ENCODE measurements around the gene FHIT.

Gene FHIT

DNA sequence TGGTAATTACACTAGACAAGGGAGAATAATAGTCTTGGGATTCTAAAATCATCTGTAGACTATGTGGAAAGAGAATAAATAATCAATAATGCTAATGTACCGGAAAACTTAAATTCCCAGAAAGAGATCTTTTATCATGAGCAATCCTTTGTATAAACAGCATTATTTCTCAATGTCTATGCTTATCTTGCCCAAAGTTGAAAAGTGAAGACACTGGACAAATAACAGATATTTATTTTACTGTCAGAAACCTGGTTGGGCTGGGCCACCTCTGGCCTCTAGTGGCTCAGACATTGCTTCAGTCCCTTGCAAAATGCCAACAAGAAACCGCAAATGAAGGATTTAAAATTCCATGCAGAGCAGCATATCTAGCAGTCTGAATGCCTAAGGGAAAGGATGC lies 409.9 kb downstream of the FHIT start:
- no peak for DNase-seq (ENCODE audit: low read depth, low spot score)

DNA sequence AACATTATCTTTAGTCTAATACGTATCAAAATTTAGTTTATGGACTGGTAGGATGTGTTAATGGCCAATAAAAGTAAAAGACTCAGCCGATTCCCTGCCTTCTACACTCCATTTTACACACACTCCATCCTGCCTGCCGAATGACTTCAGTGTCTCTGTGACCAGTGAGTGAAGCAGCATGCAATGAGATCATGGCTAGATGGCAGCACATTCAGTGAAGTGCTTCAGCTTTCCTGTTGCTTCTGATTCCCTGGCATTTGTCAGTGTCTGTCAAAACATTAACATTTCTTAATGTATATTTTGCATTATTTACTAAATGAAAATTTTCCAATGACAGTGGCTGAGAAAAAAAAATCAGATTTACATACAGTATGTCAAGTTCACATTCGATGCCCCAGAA lies 412.0 kb downstream of the FHIT start:
- DNase-seq (ENCODE audit: low read depth, low spot score) = no peak

DNA sequence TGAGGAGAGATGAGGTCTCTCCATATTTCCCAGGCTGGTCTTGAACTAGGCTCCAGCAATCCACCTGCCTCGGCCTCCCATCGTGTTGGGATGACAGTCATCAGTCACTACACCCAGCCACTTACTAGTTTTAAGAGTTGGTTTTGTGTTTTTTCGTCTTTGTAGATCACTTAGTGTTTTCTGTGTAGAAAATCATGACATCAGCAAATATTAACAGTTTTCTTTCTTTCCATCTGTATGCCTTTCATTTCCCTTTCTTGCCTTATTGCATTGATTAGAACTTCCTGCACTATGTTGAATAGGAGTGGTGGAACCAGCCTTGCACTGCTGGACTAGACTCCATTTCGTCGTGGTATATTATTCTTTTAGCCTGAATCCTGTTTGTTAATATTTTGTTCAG lies 415.5 kb downstream of the FHIT start:
- no peak for DNase-seq (ENCODE audit: low read depth, low spot score)

DNA sequence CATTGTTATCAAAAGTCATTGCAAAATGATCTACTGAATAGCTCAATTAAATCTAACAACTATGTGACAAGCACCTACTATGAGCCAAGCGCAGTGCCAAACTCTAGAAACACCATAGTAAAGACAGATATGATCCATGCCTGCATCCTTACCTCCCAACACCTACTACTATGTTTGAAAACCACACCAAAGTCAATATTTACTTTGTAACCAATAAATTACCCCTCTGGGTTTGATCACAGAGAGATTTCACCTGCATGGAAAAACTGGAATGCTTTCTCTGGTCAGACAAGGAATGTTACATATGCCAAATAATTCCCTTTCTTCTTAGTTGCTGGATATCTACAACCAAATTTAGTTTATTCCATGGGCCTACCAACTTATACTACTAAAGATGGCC lies 422.2 kb downstream of the FHIT start:
- no peak for DNase-seq (ENCODE audit: low read depth, low spot score)

DNA sequence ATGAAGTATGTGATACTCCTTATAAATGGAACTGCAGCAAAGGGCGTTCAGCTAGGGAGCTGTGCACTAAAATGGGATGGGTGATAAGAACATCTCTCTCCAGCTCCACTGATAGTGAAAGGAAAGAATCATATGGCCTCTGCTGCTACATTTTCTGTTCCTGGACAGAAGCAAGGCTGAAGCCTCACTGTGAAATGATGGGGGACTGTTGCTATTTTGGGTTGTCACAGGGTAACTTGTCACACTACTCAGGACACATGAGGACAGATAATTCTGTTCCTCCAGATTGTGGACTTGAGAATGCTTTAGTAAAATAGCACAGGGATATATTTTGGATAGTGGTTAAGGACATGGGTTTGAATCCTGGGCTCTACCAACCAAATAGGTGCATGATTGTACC lies 423.6 kb downstream of the FHIT start:
- DNase-seq (ENCODE audit: low read depth, low spot score) = no peak

DNA sequence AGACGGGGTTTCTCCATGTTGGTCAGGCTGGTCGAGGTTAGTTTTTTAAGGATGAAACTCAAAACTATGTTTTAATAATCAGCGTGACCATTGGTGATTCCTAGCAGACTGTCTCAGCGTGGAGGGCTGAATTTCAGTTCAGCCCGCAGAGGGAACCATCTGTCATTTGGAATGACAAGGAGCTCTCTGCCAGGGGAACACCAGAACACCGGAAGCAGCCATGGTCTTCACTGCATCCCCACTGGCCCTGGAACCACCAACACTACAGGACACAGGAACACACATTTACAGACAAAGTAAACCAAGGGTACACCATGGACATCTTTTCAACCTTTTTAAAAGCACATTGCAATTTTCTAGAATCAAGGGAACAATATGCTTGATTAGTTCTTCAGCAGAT lies 424.7 kb downstream of the FHIT start:
- no peak for DNase-seq (ENCODE audit: low read depth, low spot score)

DNA sequence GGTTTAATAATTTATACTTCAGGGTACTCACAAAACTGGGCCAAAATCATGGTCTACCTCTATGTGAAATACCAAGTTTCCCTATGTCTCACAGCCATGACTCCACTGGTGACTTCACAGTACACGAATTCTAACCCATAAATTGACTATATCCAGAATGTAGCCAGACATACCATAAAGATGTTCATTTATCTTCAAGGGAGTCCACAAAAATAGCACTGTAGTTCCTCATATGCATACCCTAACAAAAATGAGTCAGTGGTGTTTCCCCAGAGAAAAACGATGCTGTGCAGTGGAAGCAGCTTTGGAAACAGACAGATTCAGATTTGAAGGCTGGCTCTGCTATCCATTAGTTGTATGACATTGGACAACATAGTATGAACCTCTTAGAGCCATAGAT lies 438.8 kb downstream of the FHIT start:
- DNase-seq (ENCODE audit: low read depth, low spot score) = no peak

DNA sequence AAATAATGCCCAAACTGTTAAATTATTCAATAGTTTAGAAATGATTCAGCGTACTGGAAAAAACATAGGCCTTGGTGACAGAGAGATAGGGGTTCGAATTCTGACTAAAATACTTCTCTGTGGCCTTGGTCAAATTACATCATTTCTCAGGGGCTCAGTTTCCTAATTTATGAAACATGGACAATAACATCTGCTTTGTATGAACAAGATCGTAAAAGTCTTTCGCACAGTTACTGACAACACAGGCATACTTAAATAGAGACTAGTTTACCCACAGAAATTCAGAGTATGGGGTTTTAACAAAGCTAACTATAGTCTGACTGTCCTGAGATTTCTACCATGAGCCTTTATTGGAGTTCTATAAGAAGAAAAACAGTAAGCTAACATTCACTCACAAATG lies 440.4 kb downstream of the FHIT start:
- no peak for DNase-seq (ENCODE audit: low read depth, low spot score)

DNA sequence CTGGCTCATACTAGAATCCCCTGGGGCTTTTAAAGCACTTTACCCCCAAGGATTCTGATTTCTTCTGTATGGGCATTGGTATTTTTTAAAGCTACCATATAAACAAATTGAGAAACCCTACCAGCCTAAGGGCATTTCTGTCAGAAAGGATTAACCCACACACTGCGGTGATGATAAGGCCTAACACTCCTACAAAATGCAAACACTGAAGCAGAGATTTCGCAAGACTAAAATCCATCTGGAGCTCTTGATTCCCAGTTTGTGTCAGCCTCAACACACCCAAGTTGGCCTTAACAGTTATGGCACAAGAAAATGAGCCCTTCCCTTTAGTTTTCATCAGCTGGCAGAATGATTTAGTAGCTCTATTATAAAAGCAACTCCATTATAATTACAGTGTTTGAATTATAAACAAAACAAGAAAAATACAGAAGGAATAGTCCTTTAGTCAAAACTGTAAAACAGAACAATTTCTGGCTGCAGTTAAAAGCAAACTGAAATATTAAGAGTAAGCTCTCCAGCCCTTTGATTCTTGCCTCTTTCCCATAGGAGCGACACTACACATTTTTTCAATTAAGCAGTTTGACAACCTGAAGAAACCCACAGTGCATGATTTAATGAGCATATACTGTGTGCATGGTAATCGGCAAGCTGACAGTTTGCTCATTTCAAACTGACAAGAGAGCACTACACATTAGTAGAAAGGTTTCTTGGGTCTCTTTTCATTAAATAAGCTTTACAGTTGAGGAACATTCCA lies 441.2 kb downstream of the FHIT start:
- DNase-seq (ENCODE audit: low read depth, low spot score) = peak; percentile 47

DNA sequence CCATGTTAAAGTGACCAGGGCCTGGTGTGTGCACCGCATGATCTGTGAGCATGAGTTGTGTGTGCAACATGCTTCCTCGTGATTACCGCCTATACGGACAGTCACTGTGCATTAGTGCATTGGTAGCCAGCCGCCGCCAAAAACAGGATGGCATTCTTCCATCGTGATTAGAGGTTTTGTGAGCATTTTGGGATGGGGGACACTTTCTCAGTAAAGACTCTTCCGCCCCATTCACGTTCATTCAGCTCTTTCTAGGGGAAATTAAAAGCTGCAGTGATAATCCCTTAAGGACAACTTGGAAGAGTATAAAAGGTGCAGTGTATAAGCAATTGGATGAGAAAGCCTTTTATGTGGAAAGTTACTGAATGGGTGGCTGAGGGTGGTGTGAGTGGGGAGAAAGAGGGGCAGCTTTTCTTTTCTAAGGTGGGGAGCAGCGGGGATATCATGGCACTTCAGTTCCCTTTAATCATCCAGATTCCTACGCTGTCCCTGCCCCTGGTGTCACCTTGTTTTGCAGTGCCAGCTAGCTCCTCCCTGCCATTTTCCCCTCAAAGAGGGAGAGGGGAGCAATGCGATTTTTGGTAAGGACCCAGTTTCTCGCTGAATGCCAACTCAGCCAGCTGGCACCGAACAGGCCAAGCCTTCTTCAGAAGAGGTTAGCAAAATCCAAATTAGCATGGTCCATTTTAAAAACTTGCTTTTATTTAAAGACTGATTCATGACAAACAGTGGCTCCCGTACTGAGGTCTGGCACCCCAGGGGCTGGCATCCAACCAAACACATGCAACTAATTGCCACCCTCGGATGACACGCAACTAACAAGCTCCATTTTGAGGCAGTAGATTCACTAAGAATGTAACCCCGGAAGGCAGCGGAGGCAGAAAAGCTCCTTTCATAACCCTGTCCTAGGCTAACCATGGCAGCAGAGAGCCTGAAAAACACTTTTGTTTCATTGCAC lies 447.8 kb downstream of the FHIT start:
- no peak for DNase-seq (ENCODE audit: low read depth, low spot score)

DNA sequence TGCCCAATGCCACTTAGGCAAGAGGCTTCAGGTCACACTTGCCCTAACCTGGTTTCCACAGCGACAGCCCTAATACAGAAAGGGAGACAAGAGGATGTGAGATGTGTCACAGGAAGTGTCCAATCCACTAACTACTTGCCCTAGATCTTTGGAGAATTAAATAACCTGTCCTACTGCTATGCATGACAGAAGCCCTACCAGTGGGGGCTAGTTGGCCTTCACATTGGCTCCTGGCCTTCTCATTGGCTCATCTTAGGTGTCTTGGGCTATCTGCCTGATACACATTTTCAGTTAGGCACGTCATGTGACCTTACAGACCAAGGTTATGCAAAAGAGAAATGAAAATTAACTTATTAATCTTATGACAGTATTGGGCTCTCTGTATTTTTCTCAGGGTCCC lies 449.9 kb downstream of the FHIT start:
- DNase-seq (ENCODE audit: low read depth, low spot score) = no peak

DNA sequence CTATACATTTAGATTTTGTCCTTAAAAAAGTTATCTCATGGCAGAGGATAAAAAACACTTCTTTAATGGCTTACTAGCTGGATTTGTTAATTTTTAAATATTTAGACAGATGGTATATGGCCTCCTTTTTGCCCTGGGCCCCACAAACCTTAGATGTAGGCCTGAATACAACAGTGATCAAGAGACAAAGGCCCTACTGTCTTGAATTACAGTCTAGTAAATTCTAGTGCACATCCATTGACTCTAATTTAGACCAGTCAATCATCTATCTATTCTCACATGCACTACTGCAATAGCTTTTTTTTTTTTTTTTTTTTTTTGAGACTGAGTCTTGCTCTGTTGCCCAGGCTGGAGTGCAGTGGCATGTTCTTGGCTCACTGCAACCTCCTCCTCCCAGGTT lies 452.8 kb downstream of the FHIT start:
- DNase-seq (ENCODE audit: low read depth, low spot score) = no peak

DNA sequence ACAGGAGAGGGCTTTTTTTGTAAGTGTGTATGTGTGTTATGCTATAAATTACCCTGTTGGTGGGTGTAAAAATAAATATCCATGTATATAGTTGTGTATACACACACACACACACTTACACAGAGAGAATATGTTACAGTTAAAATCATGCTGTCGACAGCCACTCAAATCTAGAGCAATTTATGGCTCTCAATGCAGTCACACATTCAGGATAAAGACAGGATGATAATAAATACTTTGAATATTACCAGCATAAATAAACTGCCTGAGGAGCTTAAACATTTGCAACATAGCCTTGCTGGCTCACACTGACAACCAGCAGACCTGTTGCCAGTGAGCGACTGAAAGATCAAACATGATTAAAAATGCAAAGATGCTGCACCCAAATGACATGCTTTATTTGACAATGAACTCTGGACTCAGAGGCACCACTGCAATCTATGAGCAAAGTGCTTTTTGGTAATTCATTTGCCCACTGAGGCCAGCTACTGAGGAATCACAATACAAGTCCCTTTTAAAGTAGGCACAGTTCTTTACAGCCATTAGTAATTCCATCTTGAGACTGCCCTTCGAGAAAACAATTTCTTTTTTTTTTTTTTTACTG lies 458.9 kb downstream of the FHIT start:
- no peak for DNase-seq (ENCODE audit: low read depth, low spot score)

DNA sequence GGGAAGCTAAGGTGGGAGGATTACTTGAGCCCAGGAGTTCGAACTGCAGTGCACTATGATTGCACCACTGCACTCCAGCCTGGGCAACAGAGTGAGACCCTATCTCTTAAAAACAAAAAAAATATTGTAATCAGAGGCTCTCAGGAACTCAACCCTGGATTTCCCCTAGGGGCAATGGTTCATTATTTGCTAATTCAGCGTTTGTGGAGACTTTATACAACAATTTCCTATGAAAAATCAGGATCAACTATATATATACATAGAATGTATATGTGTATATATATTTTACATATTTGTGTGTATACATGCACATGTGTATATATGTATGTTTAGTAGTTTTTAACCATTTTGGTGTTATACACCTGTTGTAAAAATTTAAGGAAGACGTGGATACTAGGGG lies 463.1 kb downstream of the FHIT start:
- DNase-seq (ENCODE audit: low read depth, low spot score) = no peak

DNA sequence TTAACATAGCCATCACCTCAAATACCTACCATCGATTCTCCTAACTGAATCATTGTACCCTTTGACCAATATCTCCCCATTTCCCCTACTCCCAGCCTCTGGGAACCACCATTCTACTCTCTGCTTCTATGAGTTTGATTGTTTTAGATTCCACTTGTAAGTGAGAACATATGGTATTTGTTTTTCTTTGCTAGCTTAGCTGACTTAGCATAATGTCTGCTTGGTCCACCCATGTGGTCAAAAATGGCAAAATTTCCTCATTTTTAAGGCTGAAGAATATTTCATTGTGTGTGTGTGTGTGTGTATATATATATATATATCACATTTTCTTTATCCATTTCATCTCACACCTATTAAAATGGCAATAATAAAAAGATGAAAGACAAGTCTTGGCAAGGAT lies 469.3 kb downstream of the FHIT start:
- DNase-seq (ENCODE audit: low read depth, low spot score) = no peak

DNA sequence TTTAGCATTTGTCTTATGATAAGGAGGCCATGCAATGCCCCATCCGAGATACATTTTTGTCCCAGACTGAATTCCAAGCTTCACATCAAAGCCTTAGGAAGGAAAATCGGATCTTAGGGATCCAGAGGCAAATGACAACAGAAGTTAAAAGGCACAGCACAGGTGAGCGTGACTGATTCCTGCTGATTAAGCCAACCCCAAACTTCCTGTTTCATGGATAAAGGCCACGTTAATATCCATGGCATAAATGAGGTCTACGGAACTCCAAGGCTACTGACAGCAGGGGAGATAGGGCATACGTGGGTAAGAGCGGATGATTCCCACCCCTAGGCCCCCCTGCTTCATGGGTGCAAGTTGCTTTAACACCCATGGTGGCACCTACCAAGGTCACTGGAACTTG lies 471.6 kb downstream of the FHIT start:
- no peak for DNase-seq (ENCODE audit: low read depth, low spot score)

DNA sequence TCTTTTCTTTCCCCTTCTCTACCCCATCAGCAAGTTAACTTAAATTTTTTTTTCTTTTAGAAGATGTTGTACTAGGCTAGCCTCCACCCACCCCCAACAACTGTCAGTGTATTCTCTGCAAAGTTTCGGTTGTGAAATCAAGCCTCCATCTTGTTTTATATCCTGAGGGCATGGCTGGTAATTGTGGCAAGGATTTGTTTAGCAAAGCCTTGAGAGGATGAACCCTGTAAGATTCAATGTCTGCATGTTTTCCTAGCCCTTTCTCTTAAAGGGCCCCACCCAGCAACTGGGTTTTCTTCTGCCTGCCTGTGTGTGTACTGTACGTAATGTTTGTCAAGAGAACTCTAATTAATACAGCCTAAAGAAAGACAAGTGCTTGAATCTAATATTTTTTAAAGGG lies 475.3 kb downstream of the FHIT start:
- peak; percentile 48 for DNase-seq (ENCODE audit: low read depth, low spot score)

DNA sequence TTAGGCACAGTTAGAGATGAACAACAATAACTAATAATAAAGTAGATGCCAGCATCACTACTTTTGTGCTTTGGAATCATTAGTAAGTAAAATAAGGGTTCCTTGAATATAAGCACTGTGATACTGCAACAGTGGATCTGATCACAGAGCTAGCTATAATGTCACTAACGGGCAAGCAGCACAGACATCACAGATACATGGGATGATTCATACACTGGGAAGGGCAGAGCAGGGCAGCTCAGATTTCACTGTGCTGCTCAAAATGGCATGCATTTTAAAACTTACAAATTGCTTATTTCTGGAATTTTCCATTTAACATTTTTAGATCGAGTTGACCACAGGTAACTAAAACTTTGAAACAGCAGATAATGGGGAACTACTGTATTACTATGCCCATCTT lies 476.6 kb downstream of the FHIT start:
- no peak for DNase-seq (ENCODE audit: low read depth, low spot score)

DNA sequence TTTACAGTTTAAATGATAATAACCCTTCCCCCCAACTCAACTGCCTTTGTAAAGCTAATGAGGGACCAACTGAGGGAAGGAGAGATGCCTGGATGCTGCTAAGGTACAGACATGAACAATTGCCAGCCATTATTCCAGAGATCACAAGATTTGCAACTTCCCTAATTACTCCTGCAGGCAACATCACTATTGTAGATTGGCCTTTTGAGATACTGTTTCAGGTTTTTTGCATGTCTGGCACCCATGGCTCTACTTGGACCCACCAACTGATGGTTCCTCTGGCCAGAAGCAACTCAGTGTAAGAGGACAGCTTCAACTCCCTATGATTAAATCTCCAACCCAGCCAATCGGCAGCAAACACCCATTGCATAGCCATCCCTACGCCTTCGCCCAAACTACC lies 478.7 kb downstream of the FHIT start:
- DNase-seq (ENCODE audit: low read depth, low spot score) = peak; percentile 59

DNA sequence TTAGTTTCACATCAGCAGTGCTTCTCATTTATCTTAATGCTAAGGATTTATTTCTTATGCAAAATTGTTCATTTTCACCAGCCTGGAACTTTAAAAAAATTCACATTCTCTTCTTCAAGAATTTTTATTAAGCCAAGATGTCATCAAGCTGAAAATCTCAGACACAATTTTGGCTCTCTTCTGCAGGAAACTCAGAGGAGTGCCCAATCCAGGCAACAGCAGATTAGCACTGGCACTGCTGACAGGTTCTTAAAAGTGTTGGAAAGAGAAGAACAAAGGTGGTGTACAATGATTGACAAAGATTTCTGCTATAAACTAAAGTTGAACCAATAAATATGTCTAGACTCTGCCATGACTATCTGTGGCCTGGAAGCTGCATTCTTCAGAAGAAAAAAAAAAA lies 479.5 kb downstream of the FHIT start:
- no peak for DNase-seq (ENCODE audit: low read depth, low spot score)

DNA sequence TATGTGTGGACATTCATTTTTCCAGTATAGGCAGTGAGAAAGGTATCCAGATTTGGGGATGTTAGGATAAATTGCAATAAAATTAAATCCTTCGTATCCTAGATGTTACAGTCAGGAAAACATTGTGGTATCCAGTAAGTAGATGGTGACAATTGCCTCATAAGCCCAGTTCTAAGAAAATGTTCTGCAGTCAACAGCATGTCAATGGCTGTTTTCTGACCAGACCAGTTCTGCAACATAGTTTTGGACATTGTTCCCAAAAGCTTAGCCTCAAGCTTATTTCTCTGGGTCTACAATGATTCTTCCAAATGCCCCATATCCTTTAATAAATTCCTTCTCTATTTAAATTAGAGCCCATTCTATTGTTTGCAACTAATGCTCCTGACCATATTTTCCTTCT lies 480.7 kb downstream of the FHIT start:
- DNase-seq (ENCODE audit: low read depth, low spot score) = peak; percentile 68

DNA sequence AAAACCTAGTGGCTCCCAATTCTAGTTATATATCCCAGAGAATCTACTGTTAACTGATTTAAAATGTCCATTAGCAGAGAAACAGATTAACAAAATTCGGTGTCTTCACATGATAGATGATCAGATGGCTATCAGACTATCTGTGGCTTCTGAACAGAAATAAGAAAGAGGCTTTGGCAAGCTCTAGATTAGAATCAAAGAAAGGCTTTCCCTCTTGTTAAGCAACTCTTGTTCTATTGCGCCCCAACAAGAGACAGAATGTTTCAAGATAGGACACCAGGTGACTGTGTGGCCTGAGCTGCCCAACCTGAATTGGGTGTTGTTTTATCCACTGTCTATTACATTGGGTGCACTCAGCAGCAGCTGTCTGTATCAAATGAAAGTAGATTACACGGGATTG lies 483.7 kb downstream of the FHIT start:
- no peak for DNase-seq (ENCODE audit: low read depth, low spot score)

DNA sequence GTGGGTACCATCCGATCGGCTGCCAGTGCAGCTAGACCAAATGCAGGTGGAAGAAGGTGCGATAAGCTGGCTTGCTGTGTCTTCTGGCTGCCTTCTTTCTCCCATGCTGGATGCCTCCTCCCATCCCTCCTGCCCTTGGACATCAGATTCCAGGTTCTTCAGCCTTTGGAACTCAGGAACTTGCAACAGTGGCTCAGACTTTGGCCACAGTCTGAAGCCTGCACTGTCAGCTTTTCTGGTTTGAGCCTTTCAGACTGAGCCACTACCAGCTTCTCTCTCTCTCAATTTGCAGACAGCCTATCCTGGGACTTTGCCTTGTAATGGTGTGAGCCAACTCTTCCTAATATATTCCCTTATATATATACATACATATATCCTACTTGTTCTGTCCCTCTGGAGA lies 485.5 kb downstream of the FHIT start:
- no peak for DNase-seq (ENCODE audit: low read depth, low spot score)
